ENCODE data around the gene TBXAS1. TPM values are rescaled to one million over a fixed set of nuclear protein-coding genes. Genes with fewer than 3 reads are reported as not detected.

Gene TBXAS1
- total RNA-seq, 4 donors from 2014 or later: 0.41 to 5.2 (median 3.3) TPM

- ATAC-seq (no peak), DNase-seq (no peak)
- Histone ChIP-seq H3K27me3 (no peaks in the 10 kb centered on the region), H3K27ac (no peak overlapping the region), H3K36me3 (no peaks in the 10 kb centered on the region), H3K4me3 (no peak overlapping the region), H3K9me3 (no peaks in the 10 kb centered on the region), H3K4me1 (no peaks in the 10 kb centered on the region)
- intact Hi-C loops (cut with DNase I; ENCODE audit: low total_unique reads): no loop called here
- in situ Hi-C loops (cut with MboI; ENCODE audit: low sequenced_read_pairs in 4 of 4): no loop called here
- TF ChIP-seq POLR2A (IDR thresholded peaks at IDR 0.05): no peak
- no peak for TF ChIP-seq CTCF (IDR thresholded peaks at IDR 0.05 in 4 of 5, conservative IDR thresholded peaks at IDR 0.05 in 1 of 5)
Observed at GRCh38 chr7:140018125-140019043, 189.3 kb downstream of the TBXAS1 start.

GRCh38 chr7:140019172-140019571 lies 190.1 kb downstream of the TBXAS1 start:
- H3K27ac ChIP-seq: no peak overlapping the region
- H3K27me3 ChIP-seq: no peaks in the 10 kb centered on the region
- ATAC-seq: no peak
- intact Hi-C loops (cut with DNase I; ENCODE audit: low total_unique reads): no loop called here
- H3K9me3 ChIP-seq: no peaks in the 10 kb centered on the region
- DNase-seq: no peak
- no peak for TF ChIP-seq CTCF (IDR thresholded peaks at IDR 0.05 in 4 of 5, conservative IDR thresholded peaks at IDR 0.05 in 1 of 5)
- no peak for TF ChIP-seq POLR2A (IDR thresholded peaks at IDR 0.05)
- H3K36me3 ChIP-seq: no peaks in the 10 kb centered on the region
- no peak overlapping the region for H3K4me3 ChIP-seq
- in situ Hi-C loops (cut with MboI; ENCODE audit: low sequenced_read_pairs in 4 of 4): no loop called here
- H3K4me1 ChIP-seq: no peaks in the 10 kb centered on the region

GRCh38 chr7:140019606-140020005 lies 190.5 kb downstream of the TBXAS1 start:
- intact Hi-C loops (cut with DNase I; ENCODE audit: low total_unique reads): no loop called here
- no peak overlapping the region for H3K4me3 ChIP-seq
- H3K9me3 ChIP-seq: no peaks in the 10 kb centered on the region
- DNase-seq: no peak
- no peak for ATAC-seq
- no peaks in the 10 kb centered on the region for H3K4me1 ChIP-seq
- H3K27ac ChIP-seq: no peak overlapping the region
- no peaks in the 10 kb centered on the region for H3K36me3 ChIP-seq
- no peaks in the 10 kb centered on the region for H3K27me3 ChIP-seq
- in situ Hi-C loops (cut with MboI; ENCODE audit: low sequenced_read_pairs in 4 of 4): no loop called here
- no peak for TF ChIP-seq CTCF (IDR thresholded peaks at IDR 0.05 in 4 of 5, conservative IDR thresholded peaks at IDR 0.05 in 1 of 5)
- TF ChIP-seq POLR2A (IDR thresholded peaks at IDR 0.05): no peak

DNA sequence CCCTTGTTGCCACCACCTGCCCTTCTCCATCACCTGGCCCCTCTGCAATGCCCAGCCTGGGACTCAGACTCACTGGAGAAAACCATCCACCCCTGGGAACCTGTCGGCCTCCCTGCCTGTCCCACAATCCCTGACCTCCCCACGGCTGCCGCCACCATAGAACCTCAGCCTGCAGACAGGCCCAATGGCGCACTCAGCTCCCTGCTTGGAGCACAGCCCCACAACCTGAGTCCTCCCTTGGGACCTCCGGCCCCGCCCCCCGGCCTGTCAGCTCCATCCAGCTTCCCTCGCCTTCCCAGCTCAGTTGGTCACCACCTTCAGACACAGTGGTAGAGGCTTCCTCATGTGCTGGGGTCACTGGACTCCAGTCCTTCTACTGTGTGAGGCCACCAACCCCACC lies 192.5 kb downstream of the TBXAS1 start:
- DNase-seq (no peak), ATAC-seq (no peak)
- no peaks in the 10 kb centered on the region for H3K9me3 ChIP-seq
- intact Hi-C loops (cut with DNase I; ENCODE audit: low total_unique reads) (no loop called here), in situ Hi-C loops (cut with MboI; ENCODE audit: low sequenced_read_pairs in 4 of 4) (no loop called here)
- H3K4me3 ChIP-seq: no peak overlapping the region
- H3K36me3 ChIP-seq: no peaks in the 10 kb centered on the region
- H3K4me1 ChIP-seq: no peaks in the 10 kb centered on the region
- H3K27me3 ChIP-seq: no peaks in the 10 kb centered on the region
- TF ChIP-seq POLR2A (IDR thresholded peaks at IDR 0.05): no peak
- TF ChIP-seq CTCF (IDR thresholded peaks at IDR 0.05 in 4 of 5, conservative IDR thresholded peaks at IDR 0.05 in 1 of 5): no peak
- H3K27ac ChIP-seq: no peak overlapping the region

Data from gastrocnemius medialis (tissue), 4 donors.